Smooth muscle cell (in vitro differentiated cells): ENCODE results near the gene CHPT1. TPM values are rescaled to one million over a fixed set of nuclear protein-coding genes. Genes with fewer than 3 reads are reported as not detected.

Experiments used
- DNase-seq: peaks from one replicate; lab custom pipeline; 2025; ENCODE audit not compliant: unreplicated experiment; lab: John Stamatoyannopoulos, UW
- H2AFZ ChIP-seq: fragments of 200-600 bp; sonication (generic); 2 replicates; pipeline ENCODE4 v1.6.0; 2016; ENCODE audit warnings: antibody characterized with exemption, low read depth, mild to moderate bottlenecking
- H3F3A ChIP-seq: fragments of 200-600 bp; sonication (generic); 2 replicates; pipeline ENCODE4 v1.6.0; 2017; ENCODE audit warnings: antibody characterized with exemption, low read depth
- H3K27ac ChIP-seq: fragments of 200-600 bp; sonication (generic); 2 replicates; pipeline ENCODE4 v1.5.1; 2016; ENCODE audit warnings: low read depth, mild to moderate bottlenecking
- H3K27me3 ChIP-seq: fragments of 200-600 bp; sonication (generic); 2 replicates; pipeline ENCODE4 v1.6.1; 2016; ENCODE audit warnings: low read depth, mild to moderate bottlenecking
- H3K36me3 ChIP-seq: fragments of 200-600 bp; sonication (generic); 2 replicates; pipeline ENCODE4 v1.5.1; 2016; ENCODE audit warnings: low read depth
- H3K4me1 ChIP-seq: fragments of 200-600 bp; sonication (generic); 2 replicates; pipeline ENCODE4 v1.5.1; 2016; ENCODE audit warnings: low read depth
- H3K4me2 ChIP-seq: fragments of 200-600 bp; sonication (generic); 2 replicates; pipeline ENCODE4 v1.6.0; 2016; ENCODE audit warnings: mild to moderate bottlenecking
- H3K4me3 ChIP-seq: fragments of 200-600 bp; sonication (generic); 2 replicates; pipeline ENCODE4 v1.5.1; 2016; ENCODE audit warnings: mild to moderate bottlenecking
- H3K79me2 ChIP-seq: fragments of 200-600 bp; sonication (generic); 2 replicates; pipeline ENCODE4 v1.6.0; 2016; ENCODE audit warnings: low read depth, mild to moderate bottlenecking
- H3K9ac ChIP-seq: fragments of 200-600 bp; sonication (generic); 2 replicates; pipeline ENCODE4 v1.6.0; 2016; ENCODE audit warnings: low read depth
- H3K9me3 ChIP-seq: fragments of 200-600 bp; sonication (generic); replicated peaks from 2 replicates; pipeline ENCODE4 v1.5.1; 2016; ENCODE audit warnings: low read depth
- H4K20me1 ChIP-seq: fragments of 200-600 bp; sonication (generic); 2 replicates; pipeline ENCODE4 v1.6.0; 2016; ENCODE audit warnings: low read depth
- CTCF ChIP-seq: fragments of 200-600 bp; sonication (generic); IDR thresholded peaks from 2 replicates; pipeline ENCODE4 v1.5.1; 2017; ENCODE audit warnings: borderline replicate concordance, mild to moderate bottlenecking, antibody characterized with exemption; ENCODE audit not compliant: insufficient read depth, poor library complexity, severe bottlenecking
- WGBS: methylation state at CpG from one replicate; pipeline ENCODE4 v1.1.7; 2016; ENCODE audit warnings: low lambda C conversion rate; 5-methylcytosine and 5-hydroxymethylcytosine counted together
- polyA plus RNA-seq: library from polyadenylated mRNA; unstranded; fragments of >200 nt; fragmentation: Nextera tagmentation; extraction: Ambion mirVana; gene quantifications from 2 replicates; pipeline ENCODE4 v1.2.1, GENCODE V29; 2016
- total RNA-seq: library from RNA; depleted of rRNA; stranded (reverse); fragments of >200 nt; gene quantifications from 2 replicates; pipeline ENCODE4 v1.2.3, GENCODE V29; 2014

Gene CHPT1
- total and polyA plus RNA-seq, 2 experiments from 2014 or later: 21.7 to 40.5 TPM

DNA sequence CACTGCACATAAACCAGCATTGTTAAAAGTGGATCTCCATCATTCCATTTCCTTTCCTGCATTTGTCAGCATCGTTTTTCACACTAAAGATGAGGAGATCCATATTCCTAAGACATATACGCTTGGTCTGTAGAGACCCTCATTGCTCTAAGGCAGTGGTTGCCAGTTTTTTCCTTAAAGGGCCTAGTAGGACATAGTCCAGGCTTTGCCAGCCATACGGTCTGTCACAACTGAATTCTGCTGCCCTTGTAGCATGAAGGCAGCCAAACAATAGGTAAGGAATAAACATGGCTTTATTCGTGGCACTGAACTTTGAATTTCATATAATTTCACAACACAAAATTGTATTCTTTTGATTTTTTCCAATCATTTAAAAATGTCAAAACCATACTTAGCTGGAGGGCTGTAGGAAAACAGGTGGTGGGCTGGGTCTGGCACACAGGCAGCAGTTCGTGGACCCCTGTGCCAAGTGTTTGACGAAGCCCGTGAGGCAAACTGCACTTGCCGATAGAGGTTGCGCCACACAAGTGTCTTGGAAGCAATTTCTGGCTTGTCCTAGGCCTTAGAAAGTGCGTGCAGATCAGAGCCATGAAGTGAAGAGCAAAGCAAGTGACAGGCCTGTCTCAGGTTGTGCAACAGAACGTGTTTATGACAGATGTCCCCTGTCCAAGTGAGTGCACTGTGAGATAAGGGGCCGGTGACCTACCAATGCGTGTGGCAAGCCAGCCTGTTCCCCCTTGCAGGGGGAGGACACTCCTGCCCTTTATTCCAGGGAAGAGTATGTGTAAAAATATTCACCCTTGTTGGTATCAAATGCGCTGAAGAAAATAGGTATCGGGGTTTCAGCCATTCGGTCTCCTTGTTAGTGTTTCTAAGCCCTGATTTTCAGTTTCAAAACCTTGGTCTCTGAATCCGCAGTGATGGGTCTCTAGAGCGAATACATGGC, 916 bp upstream of the CHPT1 start:
- H3K27me3 ChIP-seq: no peaks in the 10 kb centered on the region
- H4K20me1 ChIP-seq: peaks cover 21% of the 10 kb centered on the region
- H3K79me2 ChIP-seq: peaks cover 8% of the 10 kb centered on the region
- 52% methylated on average over 18 of the region's 18 CpGs for WGBS
- TF ChIP-seq CTCF: no peak
- H3K9me3 ChIP-seq: no peaks in the 10 kb centered on the region
- DNase-seq: no peak
- H2AFZ ChIP-seq: peak overlapping the region; percentile 96
- H3K4me2 ChIP-seq: peak overlapping the region; percentile 99
- H3K27ac ChIP-seq: no peak overlapping the region
- H3K4me3 ChIP-seq: peak overlapping the region; percentile 96
- H3F3A ChIP-seq: no peaks in the 10 kb centered on the region
- no peaks in the 10 kb centered on the region for H3K36me3 ChIP-seq
- H3K9ac ChIP-seq: peak overlapping the region; percentile 12
- H3K4me1 ChIP-seq: no peaks in the 10 kb centered on the region

DNA sequence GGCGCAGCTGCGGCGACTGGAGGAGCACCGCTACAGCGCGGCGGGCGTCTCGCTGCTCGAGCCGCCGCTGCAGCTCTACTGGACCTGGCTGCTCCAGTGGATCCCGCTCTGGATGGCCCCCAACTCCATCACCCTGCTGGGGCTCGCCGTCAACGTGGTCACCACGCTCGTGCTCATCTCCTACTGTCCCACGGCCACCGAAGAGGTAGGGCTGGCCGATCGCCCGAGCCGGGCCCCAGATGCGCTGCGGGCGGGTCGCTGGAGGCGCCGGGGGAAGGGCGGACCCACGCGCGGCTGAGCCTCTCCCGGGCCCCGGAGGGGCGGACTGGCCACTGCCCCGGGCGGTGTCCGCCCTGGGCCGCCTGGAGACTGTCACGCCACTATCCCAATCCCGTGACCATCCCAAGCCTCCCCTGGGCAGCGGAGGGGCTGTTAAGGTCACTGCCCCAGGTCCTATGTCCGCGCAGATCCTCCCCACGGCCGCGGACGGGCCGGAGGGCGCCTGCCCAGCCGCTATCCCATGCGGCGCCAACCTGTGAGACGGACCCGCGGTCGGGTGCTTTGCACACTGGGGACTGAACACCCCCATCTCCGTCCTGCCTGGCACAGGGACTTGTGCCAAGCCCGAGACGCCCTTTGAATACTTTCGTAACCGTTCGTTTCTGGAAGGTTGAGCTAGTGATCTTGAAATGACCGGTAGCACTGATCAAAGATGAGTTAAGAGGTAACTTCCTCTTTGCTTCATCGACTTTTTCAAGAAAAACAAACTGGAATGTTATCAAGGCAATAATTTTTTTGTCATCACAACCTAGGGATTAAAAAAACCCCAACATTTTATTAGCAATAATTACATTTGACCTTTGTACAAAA, 725 bp downstream of the CHPT1 start:
- TF ChIP-seq CTCF: no peak
- H3K36me3 ChIP-seq: no peaks in the 10 kb centered on the region
- H3K27ac ChIP-seq: no peak overlapping the region
- peak overlapping the region; percentile 99 for H3K4me2 ChIP-seq
- peak overlapping the region; percentile 96 for H3K4me3 ChIP-seq
- H3K79me2 ChIP-seq: peaks cover 8% of the 10 kb centered on the region
- H3K9me3 ChIP-seq: no peaks in the 10 kb centered on the region
- peaks cover 30% of the 10 kb centered on the region for H4K20me1 ChIP-seq
- peak overlapping the region; percentile 36 for H3K9ac ChIP-seq
- no peaks in the 10 kb centered on the region for H3F3A ChIP-seq
- no peaks in the 10 kb centered on the region for H3K27me3 ChIP-seq
- WGBS: 3% methylated on average over 51 of the region's 67 CpGs
- H3K4me1 ChIP-seq: no peaks in the 10 kb centered on the region
- peak; percentile 44 for DNase-seq
- peak overlapping the region; percentile 97 for H2AFZ ChIP-seq

DNA sequence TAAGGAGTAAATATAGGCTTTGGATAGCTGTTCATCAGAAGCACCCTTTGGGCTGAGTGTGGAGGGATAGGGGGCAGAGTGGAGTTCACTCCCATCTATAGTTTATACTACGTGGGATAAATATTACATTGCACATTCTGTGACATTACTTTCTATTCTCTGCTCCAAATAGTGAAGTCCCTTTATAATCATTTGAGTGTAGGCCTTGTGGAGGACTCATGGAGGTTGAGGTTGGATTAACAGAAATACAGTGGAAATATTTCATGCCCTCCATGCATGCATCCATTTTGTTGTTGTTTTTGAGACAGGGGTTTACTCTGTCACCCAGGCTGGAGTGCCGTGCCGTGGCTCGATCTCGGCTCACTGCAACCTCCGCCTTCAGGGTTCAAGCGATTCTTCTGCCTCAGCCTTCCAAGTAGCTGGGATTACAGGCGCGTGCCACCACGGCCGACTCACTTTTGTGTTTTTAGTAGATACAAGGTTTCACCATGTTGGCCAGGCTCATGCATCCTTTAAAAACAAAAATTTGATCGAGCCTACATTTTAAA, 1.4 kb downstream of the CHPT1 start:
- H3K9me3 ChIP-seq: no peaks in the 10 kb centered on the region
- no peak for DNase-seq
- no peaks in the 10 kb centered on the region for H3K36me3 ChIP-seq
- peak overlapping the region; percentile 99 for H3K4me2 ChIP-seq
- no peak overlapping the region for H2AFZ ChIP-seq
- H3F3A ChIP-seq: no peaks in the 10 kb centered on the region
- no peaks in the 10 kb centered on the region for H3K4me1 ChIP-seq
- TF ChIP-seq CTCF: no peak
- no peaks in the 10 kb centered on the region for H3K27me3 ChIP-seq
- no peak overlapping the region for H3K9ac ChIP-seq
- no peak overlapping the region for H3K27ac ChIP-seq
- H3K79me2 ChIP-seq: peaks cover 8% of the 10 kb centered on the region
- 85% methylated on average over 12 of the region's 12 CpGs for WGBS
- H3K4me3 ChIP-seq: peak overlapping the region; percentile 96
- peaks cover 35% of the 10 kb centered on the region for H4K20me1 ChIP-seq
